ENCODE measurements around the gene VSIR.

Gene VSIR

GRCh38 chr10:71782221-71782916 is 9.0 kb upstream of the VSIR start:
- DNase-seq: no peak

GRCh38 chr10:71780719-71781118 is 7.4 kb upstream of the VSIR start:
- no peak for DNase-seq

DNA sequence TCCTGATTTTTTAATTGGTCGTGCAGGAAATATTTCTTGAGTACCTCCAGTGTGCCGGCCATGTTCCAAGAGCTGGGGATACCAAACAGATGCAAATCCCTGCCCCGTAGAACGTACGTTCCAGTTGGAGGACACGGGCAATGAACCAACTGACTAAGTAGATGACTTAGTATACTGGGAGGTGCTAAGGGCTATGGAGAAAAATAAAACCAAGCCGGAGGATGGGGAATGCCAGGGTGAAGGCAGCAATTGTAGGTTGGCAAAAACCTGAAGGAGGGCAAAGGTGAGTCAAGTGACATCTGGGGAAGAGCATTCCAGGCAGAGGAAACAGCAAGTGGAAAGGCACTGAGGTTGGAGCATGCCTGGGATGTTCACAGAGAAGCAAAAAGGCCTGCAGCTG is 6.8 kb upstream of the VSIR start:
- DNase-seq: no peak

DNA sequence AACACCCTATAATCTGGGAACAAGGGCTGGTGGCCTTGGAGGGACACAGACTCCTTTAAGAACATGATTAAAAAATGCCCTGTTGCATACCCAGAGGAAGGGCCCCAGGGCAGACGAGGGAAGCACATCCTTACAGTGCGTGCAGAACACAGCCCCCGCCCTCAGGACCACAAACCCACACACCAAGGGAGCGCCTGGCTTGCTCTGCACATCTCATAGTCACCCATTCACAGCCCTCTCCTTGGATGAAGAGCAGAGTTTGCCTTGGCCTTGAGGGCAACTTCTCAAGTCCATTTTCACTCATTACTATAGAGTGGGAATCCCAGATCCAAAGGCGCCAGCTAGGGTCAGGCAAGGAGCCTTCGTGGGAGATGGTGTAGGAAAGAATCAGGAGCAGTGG is 6.3 kb upstream of the VSIR start:
- DNase-seq: no peak

GRCh38 chr10:71778071-71778825 is 4.9 kb upstream of the VSIR start:
- DNase-seq: no peak

DNA sequence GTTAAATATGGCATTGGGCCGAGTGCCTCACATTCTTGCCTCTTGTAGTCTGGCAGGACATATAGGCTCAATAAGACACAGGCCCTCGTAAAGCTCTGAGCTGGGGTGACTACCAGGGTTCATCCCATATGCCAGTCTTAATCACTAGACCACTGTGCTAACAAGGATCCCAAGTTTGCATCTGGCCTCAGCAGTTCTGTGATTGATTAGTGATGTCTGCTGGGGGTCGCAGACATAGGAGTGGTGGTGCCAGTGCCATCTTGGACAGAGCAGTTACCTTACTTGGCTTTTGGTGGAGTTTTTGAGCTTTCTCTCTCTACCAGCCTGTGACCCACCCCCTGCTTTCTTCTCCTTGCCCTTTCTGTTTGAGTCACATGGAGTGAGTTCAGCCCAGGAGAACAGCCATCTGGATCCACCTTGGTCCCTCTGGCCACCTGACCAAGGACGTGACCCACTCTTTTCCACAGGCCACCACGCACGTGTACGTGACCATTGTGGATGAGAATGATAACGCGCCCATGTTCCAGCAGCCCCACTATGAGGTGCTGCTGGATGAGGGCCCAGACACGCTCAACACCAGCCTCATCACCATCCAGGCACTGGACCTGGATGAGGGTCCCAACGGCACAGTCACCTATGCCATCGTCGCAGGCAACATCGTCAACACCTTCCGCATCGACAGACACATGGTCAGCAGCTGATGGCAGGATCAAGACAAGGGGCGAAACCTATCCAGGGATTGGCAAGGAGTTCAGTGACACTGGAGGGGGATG is 4.1 kb upstream of the VSIR start:
- DNase-seq: no peak

GRCh38 chr10:71776481-71776925 is 3.2 kb upstream of the VSIR start:
- DNase-seq: no peak

GRCh38 chr10:71774916-71775702 is 1.8 kb upstream of the VSIR start:
- no peak for DNase-seq

DNA sequence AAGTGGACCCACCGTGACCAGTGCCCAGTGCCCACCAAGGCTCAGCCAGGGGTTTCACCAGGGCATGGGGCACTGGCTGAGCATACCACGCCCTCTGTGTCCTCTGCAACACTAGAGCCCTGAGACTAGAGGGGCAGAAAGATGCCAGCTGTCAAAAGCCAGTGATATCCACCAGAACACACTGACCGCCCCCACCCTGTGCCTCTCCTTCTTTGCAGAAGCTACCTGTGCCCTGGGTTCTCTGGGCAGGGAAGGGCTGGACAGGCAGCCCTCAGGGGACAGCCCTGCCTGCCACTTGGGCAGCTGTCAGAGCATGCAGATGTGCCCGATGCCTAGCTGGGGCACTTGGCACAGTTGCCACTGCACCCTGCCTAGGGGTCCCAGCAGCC is 494 bp downstream of the VSIR start:
- DNase-seq: no peak

DNA sequence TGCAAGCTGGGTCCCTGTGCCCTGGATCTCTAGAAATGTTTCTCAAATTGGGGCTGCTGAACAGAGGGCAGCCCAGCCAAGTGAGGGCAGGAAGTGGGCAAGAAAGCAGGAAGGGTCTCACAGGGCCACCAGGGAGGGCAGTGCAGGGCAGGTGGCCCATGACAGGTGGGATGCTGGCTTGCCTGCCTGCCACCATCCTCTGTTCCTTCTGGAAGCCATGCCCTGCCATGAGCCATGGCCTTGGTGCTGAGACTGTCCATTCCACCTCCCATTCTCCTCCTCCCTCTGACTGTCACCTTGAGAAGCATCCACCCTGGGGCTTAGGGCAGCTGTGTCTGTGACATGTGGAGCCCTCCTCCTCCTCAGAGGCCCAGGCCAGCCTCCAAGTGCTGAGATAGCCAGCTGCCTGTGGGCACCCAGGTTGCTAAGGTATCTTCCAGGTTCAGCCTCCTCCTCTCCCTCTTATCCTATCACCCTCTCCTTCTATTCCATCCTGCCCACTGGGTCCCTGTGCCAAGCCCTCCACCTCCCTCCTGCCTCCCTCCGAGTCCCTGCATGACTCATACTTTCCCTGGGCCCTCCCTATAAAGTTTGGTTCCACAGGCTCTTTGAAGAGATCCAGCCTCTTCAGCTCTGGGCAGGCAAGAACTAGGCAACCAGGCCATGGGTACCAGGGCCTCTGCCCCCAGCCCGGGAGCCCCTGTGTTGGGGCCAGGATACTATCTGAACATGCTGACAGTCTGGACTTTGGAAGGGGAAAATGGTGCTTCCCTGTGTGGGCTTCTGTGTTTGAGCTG is 1.3 kb downstream of the VSIR start:
- DNase-seq: peak; percentile 42

DNA sequence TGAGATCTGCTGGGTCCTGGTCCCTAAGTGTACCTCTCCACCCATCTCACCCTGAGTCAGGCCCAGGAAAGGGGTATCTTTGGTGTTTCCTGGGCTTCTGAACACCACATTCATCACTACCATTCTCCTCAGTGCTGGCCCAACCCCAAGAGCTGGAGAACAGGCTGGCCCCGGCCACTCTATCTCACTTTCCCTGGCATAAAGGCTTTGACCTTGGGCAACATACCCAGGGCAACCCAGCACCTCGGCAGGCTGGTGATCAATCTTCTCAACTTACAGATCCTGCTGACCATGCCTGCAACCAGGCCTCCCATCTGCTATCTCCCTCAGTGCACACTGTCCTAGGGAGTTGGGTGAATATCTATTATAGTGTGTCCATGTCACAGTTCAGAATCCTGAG is 2.1 kb downstream of the VSIR start:
- no peak for DNase-seq

DNA sequence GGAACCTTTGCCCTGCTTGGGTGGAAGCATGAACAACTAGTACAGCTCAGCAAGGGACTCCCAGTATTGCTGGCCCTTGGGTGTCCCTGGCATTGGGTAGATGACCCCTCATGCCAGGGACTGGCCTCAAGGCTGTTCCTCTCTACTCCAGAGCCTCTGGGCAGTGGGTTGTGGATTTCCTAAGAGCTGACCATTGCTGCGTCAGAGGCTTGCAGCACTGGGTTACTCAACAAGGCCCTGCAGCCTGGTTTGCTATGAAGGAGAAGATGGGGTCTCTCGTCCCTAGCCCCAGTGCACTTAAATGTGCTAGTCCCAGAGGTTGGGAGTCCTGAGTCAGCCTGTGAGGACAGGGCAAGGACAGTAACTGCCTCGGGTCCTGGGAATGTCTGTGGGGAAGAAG is 2.5 kb downstream of the VSIR start:
- DNase-seq: no peak

GRCh38 chr10:71770255-71770654 is 3.1 kb downstream of the VSIR start:
- DNase-seq: no peak

GRCh38 chr10:71769279-71769823 is 4.0 kb downstream of the VSIR start:
- DNase-seq: peak; percentile 57

DNA sequence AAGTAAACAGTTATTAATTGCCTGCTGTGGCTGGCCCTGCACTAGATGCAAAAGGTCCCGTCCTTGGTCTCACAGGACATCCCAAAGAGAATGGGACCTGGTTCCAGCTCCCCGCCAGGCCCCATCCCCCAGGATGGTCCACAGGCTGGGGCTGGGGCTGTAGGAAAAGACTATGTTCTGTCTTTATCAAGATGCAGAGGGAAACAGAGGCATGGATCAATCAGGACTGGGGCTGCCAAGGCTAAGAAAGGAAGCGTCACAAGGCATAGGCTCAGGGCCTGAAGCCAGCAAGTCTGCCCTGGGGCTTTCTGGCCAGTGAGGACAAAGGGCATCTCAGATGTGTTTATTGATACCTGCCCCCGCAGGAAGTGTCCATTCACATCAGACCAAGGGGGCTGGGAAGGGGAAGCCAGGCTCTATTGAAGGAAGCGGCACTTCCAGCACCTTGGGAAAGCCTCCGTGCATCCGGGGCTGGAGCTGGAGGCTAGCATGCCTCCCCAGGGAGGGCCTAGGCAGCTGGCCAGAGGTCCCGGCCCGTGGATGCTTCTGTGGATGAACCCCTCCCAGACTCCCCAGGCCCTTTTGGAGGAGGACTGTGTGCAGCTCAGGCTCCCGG is 5.8 kb downstream of the VSIR start:
- no peak for DNase-seq

DNA sequence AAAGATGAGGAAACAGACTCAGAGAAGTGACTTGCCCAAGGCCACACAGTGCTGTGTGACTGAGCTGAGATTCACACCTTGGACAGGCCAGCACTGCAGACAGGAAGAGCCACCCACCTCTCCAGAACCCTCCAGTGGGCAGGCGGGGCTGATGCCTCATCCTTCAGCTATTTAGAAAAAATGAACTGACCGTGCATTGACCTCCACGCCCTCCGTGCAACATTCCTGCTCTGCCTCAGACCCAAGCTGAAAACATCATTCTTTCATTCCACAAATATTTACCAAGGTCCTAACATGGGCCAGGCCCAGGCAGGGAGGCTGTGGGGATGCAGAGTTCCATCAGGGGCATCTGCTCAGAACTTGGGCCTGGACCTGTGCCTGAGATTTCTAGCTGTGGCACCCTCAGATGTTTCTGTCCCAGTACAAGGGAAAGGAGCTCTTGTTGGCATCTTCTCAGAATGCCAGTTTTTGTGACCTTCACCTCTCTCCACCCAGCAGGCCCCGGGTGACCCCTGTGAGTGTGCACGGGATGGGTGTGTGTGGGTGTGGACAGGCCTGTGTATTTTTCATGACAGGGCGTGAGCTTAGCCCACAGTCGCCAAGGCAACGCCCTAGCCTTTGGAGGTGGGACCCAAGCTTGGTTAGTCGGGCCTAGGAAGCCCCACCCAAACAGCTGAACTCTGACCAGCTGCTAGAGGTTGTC is 6.5 kb downstream of the VSIR start:
- DNase-seq: peak; percentile 65

- no peak for DNase-seq
Observed at GRCh38 chr10:71765906-71766716, 7.2 kb downstream of the VSIR start.

GRCh38 chr10:71765176-71765904 is 8.0 kb downstream of the VSIR start:
- no peak for DNase-seq

Data from CD4-positive, alpha-beta T cell treated with Interleukin-21 for 1 hour (primary cell).